B cell (primary cell): ENCODE measurements around the gene GFI1B. TPM values are rescaled to one million over a fixed set of nuclear protein-coding genes. Genes with fewer than 3 reads are reported as not detected.

Experiments
- ATAC-seq: fragments of 200-7000 bp; cut with Tn5 transposase; one replicate; pipeline ENCODE4 v1.10.0; 2021; ENCODE audit warnings: low read depth, mild to moderate bottlenecking, moderate number of reproducible peaks, moderate library complexity
- CTCF ChIA-PET: fragments of 350-600 bp; sonication (Branson Sonifier 250); formaldehyde crosslinking; loops from one replicate; lab custom pipeline; 2021; ENCODE audit warnings: antibody characterized with exemption, inconsistent platforms; lab: Charles Lee
- POLR2A ChIA-PET: fragments of 350-600 bp; sonication (Branson Sonifier 250); formaldehyde crosslinking; loops from one replicate; lab custom pipeline; 2021; ENCODE audit warnings: antibody characterized with exemption; lab: Charles Lee
- DNase-seq: peaks from one replicate; pipeline ENCODE4 v3.0.0; 2013
- H2AFZ ChIP-seq: 2 replicates; pipeline ENCODE4 v1.6.1; 2012; ENCODE audit warnings: mild to moderate bottlenecking, low read depth, low read length; ENCODE audit not compliant: insufficient read depth, poor library complexity, severe bottlenecking
- H3K27ac ChIP-seq, 2 donors: 1 replicate in 1 of 2; 2 replicates in 1 of 2; pipeline ENCODE4 v1.5.1; 2012 to 2013; ENCODE audit warnings: low read length in 2 of 2, mild to moderate bottlenecking in 2 of 2, moderate library complexity in 1 of 2
- H3K27me3 ChIP-seq, 4 experiments: fragments of 200-600 bp in 1 of 4; sonication (generic) in 1 of 4; replicated peaks in 1 of 4; 1 replicate in 2 of 4; 2 replicates in 2 of 4; pipeline versions ENCODE4 v1.6.1 to v1.7.0; 2013 to 2016; ENCODE audit warnings: low read length in 3 of 4, mild to moderate bottlenecking in 2 of 4, mixed read lengths in 1 of 4, moderate library complexity in 1 of 4; ENCODE audit not compliant: insufficient read depth in 4 of 4, control insufficient read depth in 3 of 4; ENCODE audit errors: control extremely low read depth in 1 of 4
- H3K36me3 ChIP-seq, 2 experiments: replicated peaks in 1 of 2; 1 replicate in 1 of 2; 2 replicates in 1 of 2; pipeline versions ENCODE4 v1.6.1 to v1.7.1; 2013; ENCODE audit warnings: low read length in 1 of 2; ENCODE audit not compliant: insufficient read depth in 2 of 2, control insufficient read depth in 1 of 2; ENCODE audit errors: control extremely low read depth in 1 of 2, extremely low read depth in 1 of 2
- H3K4me1 ChIP-seq, 2 donors: fragments of 200-600 bp in 1 of 2; sonication (generic) in 1 of 2; 1 replicate in 1 of 2; 2 replicates in 1 of 2; pipeline versions ENCODE4 v1.5.1 to v1.6.1; 2013 to 2017; ENCODE audit warnings: low read length in 2 of 2; ENCODE audit not compliant: control insufficient read depth in 2 of 2, insufficient read depth in 2 of 2
- H3K4me2 ChIP-seq: replicated peaks from 2 replicates; pipeline ENCODE3; 2012; ENCODE audit warnings: mild to moderate bottlenecking, low read depth, low read length; ENCODE audit not compliant: poor library complexity, severe bottlenecking
- H3K4me3 ChIP-seq, 5 experiments: fragments of 200-600 bp in 1 of 5; sonication (generic) in 1 of 5; 1 replicate in 3 of 5; 2 replicates in 2 of 5; pipeline versions ENCODE4 v1.5.1 to v1.7.0; 2011 to 2016; ENCODE audit warnings: low read length in 4 of 5, mild to moderate bottlenecking in 4 of 5, low read depth in 2 of 5, control low read depth in 1 of 5, moderate library complexity in 1 of 5; ENCODE audit not compliant: insufficient read depth in 1 of 5; ENCODE audit errors: control extremely low read depth in 1 of 5, extremely low read depth in 1 of 5
- H3K79me2 ChIP-seq: fragments of 200-600 bp; sonication (generic); one replicate; pipeline ENCODE4 v1.6.0; 2016; ENCODE audit warnings: low read length; ENCODE audit not compliant: control insufficient read depth, insufficient read depth
- H3K9ac ChIP-seq: fragments of 200-600 bp; sonication (generic); 2 replicates; pipeline ENCODE4 v1.6.1; 2017; ENCODE audit warnings: mild to moderate bottlenecking, low read length, moderate library complexity
- H3K9me3 ChIP-seq, 3 donors: one replicate each; pipeline versions ENCODE4 v1.6.1 to v1.7.1; 2013; ENCODE audit warnings: low read length in 2 of 3; ENCODE audit not compliant: control insufficient read depth in 2 of 3, insufficient read depth in 1 of 3; ENCODE audit errors: control extremely low read depth in 1 of 3
- H4K20me1 ChIP-seq: 2 replicates; pipeline ENCODE4 v1.6.0; 2012; ENCODE audit warnings: mild to moderate bottlenecking, low read length; ENCODE audit not compliant: insufficient read depth, control insufficient read depth, poor library complexity, severe bottlenecking
- H3K27ac Mint-ChIP-seq: one replicate; pipeline ENCODE4 v1.8.0; 2021; ENCODE audit warnings: mixed read lengths
- H3K27me3 Mint-ChIP-seq: one replicate; pipeline ENCODE4 v1.8.0; 2021; ENCODE audit warnings: mixed read lengths
- H3K4me1 Mint-ChIP-seq: one replicate; pipeline ENCODE4 v1.8.0; 2021; ENCODE audit warnings: mixed read lengths
- H3K4me3 Mint-ChIP-seq: one replicate; pipeline ENCODE4 v1.8.0; 2021; ENCODE audit warnings: mixed read lengths
- H3K9me3 Mint-ChIP-seq: one replicate; pipeline ENCODE4 v1.8.0; 2022; ENCODE audit warnings: mixed read lengths; ENCODE audit not compliant: insufficient read depth
- EZH2 ChIP-seq: IDR thresholded peaks from 2 replicates; pipeline ENCODE4 v1.6.1; 2012; ENCODE audit warnings: borderline replicate concordance, low read depth, mild to moderate bottlenecking, moderate library complexity, low read length; ENCODE audit not compliant: insufficient read depth, poor library complexity, severe bottlenecking
- WGBS: methylation state at CpG from one replicate; pipeline ENCODE4 v1.1.5; 2013; ENCODE audit warnings: missing lambda C conversion rate; ENCODE audit not compliant: insufficient coverage; 5-methylcytosine and 5-hydroxymethylcytosine counted together
- intact Hi-C: fragments of 100-400 bp; cut with micrococcal nuclease; formaldehyde crosslinking; loops from one replicate; pipeline ENCODE4 v1.10.0; 2022
- polyA plus RNA-seq: library from polyadenylated mRNA; depleted of rRNA; stranded (reverse); fragments of >200 nt; gene quantifications from 2 replicates; pipeline ENCODE4 v1.2.3, GENCODE V29; 2012
- total RNA-seq, 2 donors: library from RNA; stranded (reverse); fragments of 120-200 nt in 1 of 2; gene quantifications; 1 replicate in 1 of 2; 2 replicates in 1 of 2; pipeline versions ENCODE4 v1.2.3 to v1.2.4, GENCODE V29; 2013 to 2022
- TF ChIP-seq, protein P1 (sequence below): fragments of 200-600 bp; IDR thresholded peaks from one replicate; pipeline ENCODE4 v1.8.0; 2022; ENCODE audit warnings: antibody characterized with exemption, mild to moderate bottlenecking

Gene GFI1B
- total and polyA plus RNA-seq, 2 donors (not counting 1 experiment from before 2014, with no cell fraction given) = 0.09 TPM; not detected in 1

DNA sequence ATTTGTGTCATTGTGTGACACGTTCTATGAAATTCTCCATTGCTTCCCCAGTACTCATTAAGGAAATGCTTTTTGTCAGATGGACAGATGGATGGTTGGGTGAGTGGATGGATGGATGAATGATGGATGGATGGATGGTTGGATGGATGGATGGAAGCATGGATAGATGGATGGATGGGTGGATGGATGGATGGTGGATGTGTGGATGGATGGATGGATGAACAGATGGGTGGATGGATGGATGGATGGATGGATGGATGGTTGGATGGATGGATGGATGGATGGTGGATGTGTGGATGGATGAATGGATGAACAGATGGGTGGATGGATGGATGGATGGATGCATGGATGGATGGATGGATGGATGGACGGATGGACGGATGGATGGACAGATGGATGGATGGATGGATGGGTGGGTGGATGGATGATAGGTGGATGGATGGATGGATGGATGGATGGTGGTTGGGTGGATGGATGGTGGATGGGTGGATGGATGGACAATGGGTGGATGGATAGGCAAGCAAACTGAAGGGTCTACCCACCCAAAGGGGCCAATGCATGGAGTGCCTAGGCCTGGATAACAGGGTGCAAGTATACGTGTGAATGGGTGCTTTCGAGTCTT is 28.3 kb downstream of the GFI1B start:
- POLR2A ChIA-PET = no interaction called here
- ATAC-seq (no peak), DNase-seq (no peak)
- no peak overlapping the region for H3K27ac Mint-ChIP-seq
- peaks cover 46% of the 10 kb centered on the region for H3K27me3 Mint-ChIP-seq
- Histone ChIP-seq H3K36me3 (no peaks in the 10 kb centered on the region), H3K9me3 (peaks cover 0 to 12% (median 0%) of the 10 kb centered on the region in 3 donors), H3K79me2 (no peaks in the 10 kb centered on the region), H3K9ac (no peak overlapping the region), H3K27me3 (peaks cover 0 to 41% (median 6%) of the 10 kb centered on the region in 4 experiments), H3K4me3 (no peak overlapping the region), H3K4me2 (no peak overlapping the region), H4K20me1 (no peaks in the 10 kb centered on the region), H3K4me1 (no peaks in the 10 kb centered on the region), H3K27ac (no peak overlapping the region), H2AFZ (no peak overlapping the region)
- H3K9me3 Mint-ChIP-seq = peaks cover 4% of the 10 kb centered on the region
- 63% methylated on average over 5 of the region's 5 CpGs for WGBS
- CTCF ChIA-PET = interaction anchor here (0.6 to 2.4 kb wide), 2 partner anchors 15 to 66 kb away, joined by 4 to 9 read pairs; no protein-coding TSS in a partner anchor
- no peaks in the 10 kb centered on the region for H3K4me1 Mint-ChIP-seq
- H3K4me3 Mint-ChIP-seq = no peak overlapping the region
- intact Hi-C loops = no loop called here
- TF ChIP-seq, protein P1, sequence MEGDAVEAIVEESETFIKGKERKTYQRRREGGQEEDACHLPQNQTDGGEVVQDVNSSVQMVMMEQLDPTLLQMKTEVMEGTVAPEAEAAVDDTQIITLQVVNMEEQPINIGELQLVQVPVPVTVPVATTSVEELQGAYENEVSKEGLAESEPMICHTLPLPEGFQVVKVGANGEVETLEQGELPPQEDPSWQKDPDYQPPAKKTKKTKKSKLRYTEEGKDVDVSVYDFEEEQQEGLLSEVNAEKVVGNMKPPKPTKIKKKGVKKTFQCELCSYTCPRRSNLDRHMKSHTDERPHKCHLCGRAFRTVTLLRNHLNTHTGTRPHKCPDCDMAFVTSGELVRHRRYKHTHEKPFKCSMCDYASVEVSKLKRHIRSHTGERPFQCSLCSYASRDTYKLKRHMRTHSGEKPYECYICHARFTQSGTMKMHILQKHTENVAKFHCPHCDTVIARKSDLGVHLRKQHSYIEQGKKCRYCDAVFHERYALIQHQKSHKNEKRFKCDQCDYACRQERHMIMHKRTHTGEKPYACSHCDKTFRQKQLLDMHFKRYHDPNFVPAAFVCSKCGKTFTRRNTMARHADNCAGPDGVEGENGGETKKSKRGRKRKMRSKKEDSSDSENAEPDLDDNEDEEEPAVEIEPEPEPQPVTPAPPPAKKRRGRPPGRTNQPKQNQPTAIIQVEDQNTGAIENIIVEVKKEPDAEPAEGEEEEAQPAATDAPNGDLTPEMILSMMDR = no peak

DNA sequence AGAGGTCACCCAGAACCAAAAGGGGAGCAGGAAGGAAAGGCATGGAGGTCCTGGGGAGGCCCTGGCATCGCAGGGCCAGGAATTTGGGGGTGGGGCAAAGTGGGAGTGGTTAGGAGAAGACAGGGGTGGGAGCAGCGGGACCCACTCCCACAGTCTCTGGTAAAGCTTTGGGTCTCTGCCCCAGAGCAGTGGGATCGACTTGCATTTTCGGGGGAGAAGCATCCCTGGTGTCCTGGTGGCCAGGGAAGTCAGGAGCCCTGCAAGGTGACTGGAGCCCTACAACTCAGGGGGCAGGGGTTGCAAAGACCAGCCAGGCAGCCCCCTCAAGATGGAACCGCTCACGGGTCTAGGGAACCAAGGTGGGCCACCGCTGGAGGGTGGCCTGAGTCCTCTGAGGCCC is 29.9 kb downstream of the GFI1B start:
- no peak for ATAC-seq
- Mint-ChIP-seq H3K4me1 (no peaks in the 10 kb centered on the region), H3K27me3 (peaks cover 37% of the 10 kb centered on the region), H3K9me3 (peaks cover 4% of the 10 kb centered on the region), H3K4me3 (no peak overlapping the region), H3K27ac (no peak overlapping the region)
- Histone ChIP-seq H3K4me2 (no peak overlapping the region), H3K9me3 (peaks cover 0 to 12% (median 0%) of the 10 kb centered on the region in 3 donors), H2AFZ (no peak overlapping the region), H3K27me3 (peaks cover 0 to 28% (median 3%) of the 10 kb centered on the region in 4 experiments), H4K20me1 (no peaks in the 10 kb centered on the region), H3K27ac (no peak overlapping the region), H3K4me1 (no peaks in the 10 kb centered on the region), H3K36me3 (no peaks in the 10 kb centered on the region), H3K79me2 (no peaks in the 10 kb centered on the region), H3K4me3 (no peak overlapping the region), H3K9ac (no peak overlapping the region)
- ChIA-PET POLR2A (no interaction called here), CTCF (no interaction called here)
- intact Hi-C loops = no loop called here
- no peak for TF ChIP-seq EZH2
- TF ChIP-seq, protein P1 = no peak
- 76% methylated on average over 6 of the region's 7 CpGs for WGBS
- DNase-seq = no peak
